Measurements from ENCODE around the gene CTSZ. TPM values are rescaled to one million over a fixed set of nuclear protein-coding genes. Genes with fewer than 3 reads are reported as not detected.

CTSZ gene
- total and polyA plus RNA-seq, 8 donors: 35.3 to 134 (median 56.2) TPM

GRCh38 chr20:59004763-59005522, 2.1 kb downstream of the CTSZ start:
- H3K27me3 ChIP-seq: no peaks in the 10 kb centered on the region
- intact Hi-C loops (cut with DNase I; ENCODE audit: low total_unique reads): loop anchor here (5.0 kb wide), 1 partner anchor 37 kb away; the partner anchor contains the start of gene PRELID3B
- DNase-seq: peak; percentile 48 to 68
- peaks cover 28 to 60% (median 47%) of the 10 kb centered on the region in 4 donors for H3K4me1 ChIP-seq
- peaks cover 9 to 41% (median 38%) of the 10 kb centered on the region in 4 donors for H3K36me3 ChIP-seq
- H3K4me3 ChIP-seq: peak overlapping the region; percentile 11 to 86 (median 77)
- WGBS, 5 donors: 42 to 66% (median 61%) methylated on average over 14 to 17 of the region's 17 CpGs
- no peaks in the 10 kb centered on the region for H3K9me3 ChIP-seq
- TF ChIP-seq CTCF (IDR thresholded peaks at IDR 0.05) (no peak), POLR2AphosphoS5 (IDR thresholded peaks at IDR 0.05) (no peak), POLR2A (IDR thresholded peaks at IDR 0.05) (no peak), EP300 (IDR thresholded peaks at IDR 0.05) (no peak)
- H3K27ac ChIP-seq: peak overlapping the region; percentile 8 to 90 (median 84)

- Histone ChIP-seq H3K36me3 (peaks cover 9 to 45% (median 43%) of the 10 kb centered on the region in 4 donors), H3K27me3 (no peaks in the 10 kb centered on the region), H3K4me3 (peak overlapping the region in 2 of 4 donors; percentile 72 to 86), H3K4me1 (peaks cover 28 to 60% (median 45%) of the 10 kb centered on the region in 4 donors), H3K9me3 (no peaks in the 10 kb centered on the region), H3K27ac (peak overlapping the region in 4 of 5 donors; percentile 31 to 90 (median 86))
- TF ChIP-seq POLR2A (IDR thresholded peaks at IDR 0.05): no peak
- TF ChIP-seq POLR2AphosphoS5 (IDR thresholded peaks at IDR 0.05): no peak
- TF ChIP-seq EP300 (IDR thresholded peaks at IDR 0.05): no peak
- TF ChIP-seq CTCF (IDR thresholded peaks at IDR 0.05): no peak
- DNase-seq: peak; percentile 50 to 61
- WGBS, 5 donors: 57 to 72% (median 69%) methylated on average over 3 to 4 of the region's 4 CpGs
- intact Hi-C loops (cut with DNase I; ENCODE audit: low total_unique reads): no loop called here
Observed at GRCh38 chr20:59004493-59004762, 2.6 kb downstream of the CTSZ start.

- TF ChIP-seq POLR2A (IDR thresholded peaks at IDR 0.05): no peak
- no peak for TF ChIP-seq CTCF (IDR thresholded peaks at IDR 0.05)
- TF ChIP-seq POLR2AphosphoS5 (IDR thresholded peaks at IDR 0.05): no peak
- TF ChIP-seq EP300 (IDR thresholded peaks at IDR 0.05): no peak
- DNase-seq: no peak
- peaks cover 28 to 60% (median 45%) of the 10 kb centered on the region in 4 donors for H3K4me1 ChIP-seq
- no peaks in the 10 kb centered on the region for H3K9me3 ChIP-seq
- H3K27ac ChIP-seq: peak overlapping the region in 4 of 5 donors; percentile 31 to 90 (median 86)
- H3K4me3 ChIP-seq: peak overlapping the region in 2 of 4 donors; percentile 72 to 86
- H3K27me3 ChIP-seq: no peaks in the 10 kb centered on the region
- peaks cover 12 to 50% (median 48%) of the 10 kb centered on the region in 4 donors for H3K36me3 ChIP-seq
- 79 to 89% (median 84%) methylated on average over 16 of the region's 16 CpGs for WGBS, 5 donors
- intact Hi-C loops (cut with DNase I; ENCODE audit: low total_unique reads): no loop called here
Observed at GRCh38 chr20:59003836-59004492, 3.1 kb downstream of the CTSZ start.

- WGBS, 5 donors: 84 to 89% (median 88%) methylated on average over 16 to 17 of the region's 17 CpGs
- Histone ChIP-seq H3K27me3 (no peaks in the 10 kb centered on the region), H3K36me3 (peaks cover 17 to 60% (median 58%) of the 10 kb centered on the region in 4 donors), H3K27ac (no peak overlapping the region), H3K4me1 (peaks cover 28 to 53% (median 44%) of the 10 kb centered on the region in 4 donors), H3K4me3 (no peak overlapping the region), H3K9me3 (no peaks in the 10 kb centered on the region)
- intact Hi-C loops (cut with DNase I; ENCODE audit: low total_unique reads): no loop called here
- no peak for DNase-seq
- no peak for TF ChIP-seq EP300 (IDR thresholded peaks at IDR 0.05)
- no peak for TF ChIP-seq POLR2AphosphoS5 (IDR thresholded peaks at IDR 0.05)
- TF ChIP-seq POLR2A (IDR thresholded peaks at IDR 0.05): no peak
- no peak for TF ChIP-seq CTCF (IDR thresholded peaks at IDR 0.05)
Observed at GRCh38 chr20:59002874-59003399, 4.1 kb downstream of the CTSZ start.
